ENCODE measurements around the gene SIGLEC12. TPM values are rescaled to one million over a fixed set of nuclear protein-coding genes. Genes with fewer than 3 reads are reported as not detected.

The SIGLEC12 gene
- polyA plus RNA-seq, 2 of the 4 experiments (the other 2 are of a cell fraction): not detected

GRCh38 chr19:51549533-51550324, 48.1 kb upstream of the SIGLEC12 start:
- ATAC-seq: no peak
- H3K4me2 ChIP-seq: no peak overlapping the region
- TF ChIP-seq FOSB (CRISPR knock-in tag; IDR thresholded peaks at IDR 0.05) (no peak), BHLHE40 (IDR thresholded peaks at IDR 0.05; ENCODE audit: low read depth, low read length) (no peak), RCOR1 (IDR thresholded peaks at IDR 0.05; ENCODE audit: low read depth, low read length) (no peak), CBX2 (IDR thresholded peaks at IDR 0.05; ENCODE audit: borderline replicate concordance, low read depth) (no peak), ZC3H11A (IDR thresholded peaks at IDR 0.05) (no peak), SMC3 (IDR thresholded peaks at IDR 0.05) (no peak), JUN (IDR thresholded peaks at IDR 0.05) (no peak), CBX8 (IDR thresholded peaks at IDR 0.05) (no peak), KDM5A (IDR thresholded peaks at IDR 0.05) (no peak), NR3C1 (IDR thresholded peaks at IDR 0.05) (no peak), MAX (IDR thresholded peaks at IDR 0.05) (no peak), KDM1A (IDR thresholded peaks at IDR 0.05; ENCODE audit: low read depth) (no peak)
- TF ChIP-seq, protein P1, sequence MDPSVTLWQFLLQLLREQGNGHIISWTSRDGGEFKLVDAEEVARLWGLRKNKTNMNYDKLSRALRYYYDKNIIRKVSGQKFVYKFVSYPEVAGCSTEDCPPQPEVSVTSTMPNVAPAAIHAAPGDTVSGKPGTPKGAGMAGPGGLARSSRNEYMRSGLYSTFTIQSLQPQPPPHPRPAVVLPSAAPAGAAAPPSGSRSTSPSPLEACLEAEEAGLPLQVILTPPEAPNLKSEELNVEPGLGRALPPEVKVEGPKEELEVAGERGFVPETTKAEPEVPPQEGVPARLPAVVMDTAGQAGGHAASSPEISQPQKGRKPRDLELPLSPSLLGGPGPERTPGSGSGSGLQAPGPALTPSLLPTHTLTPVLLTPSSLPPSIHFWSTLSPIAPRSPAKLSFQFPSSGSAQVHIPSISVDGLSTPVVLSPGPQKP (IDR thresholded peaks at IDR 0.05; ENCODE audit: low read depth, low read length): no peak
- TF ChIP-seq, protein P2, sequence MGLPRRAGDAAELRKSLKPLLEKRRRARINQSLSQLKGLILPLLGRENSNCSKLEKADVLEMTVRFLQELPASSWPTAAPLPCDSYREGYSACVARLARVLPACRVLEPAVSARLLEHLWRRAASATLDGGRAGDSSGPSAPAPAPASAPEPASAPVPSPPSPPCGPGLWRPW (IDR thresholded peaks at IDR 0.05): no peak
- TF ChIP-seq, protein P3, sequence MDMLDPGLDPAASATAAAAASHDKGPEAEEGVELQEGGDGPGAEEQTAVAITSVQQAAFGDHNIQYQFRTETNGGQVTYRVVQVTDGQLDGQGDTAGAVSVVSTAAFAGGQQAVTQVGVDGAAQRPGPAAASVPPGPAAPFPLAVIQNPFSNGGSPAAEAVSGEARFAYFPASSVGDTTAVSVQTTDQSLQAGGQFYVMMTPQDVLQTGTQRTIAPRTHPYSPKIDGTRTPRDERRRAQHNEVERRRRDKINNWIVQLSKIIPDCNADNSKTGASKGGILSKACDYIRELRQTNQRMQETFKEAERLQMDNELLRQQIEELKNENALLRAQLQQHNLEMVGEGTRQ (IDR thresholded peaks at IDR 0.05): no peak
- peaks cover 5% of the 10 kb centered on the region; the same call in 1 of the 3 replicates for H3K9me3 ChIP-seq
- ChIA-PET CTCF (interaction anchor here (4.7 kb wide), 1 partner anchor 35 kb away, joined by 15 read pairs; no protein-coding TSS in a partner anchor), POLR2A (no interaction called here)
- no peak for FAIRE-seq
- no peaks in the 10 kb centered on the region for H3K4me1 ChIP-seq
- no peak overlapping the region for H3K27ac ChIP-seq
- no peak for DNase-seq (ENCODE audit: low read depth in 1 of 2, low spot score in 1 of 2)
- H3K4me3 ChIP-seq: no peak overlapping the region
- 10% methylated on average over 8 of the region's 8 CpGs for WGBS (ENCODE audit: missing lambda C conversion rate)

DNA sequence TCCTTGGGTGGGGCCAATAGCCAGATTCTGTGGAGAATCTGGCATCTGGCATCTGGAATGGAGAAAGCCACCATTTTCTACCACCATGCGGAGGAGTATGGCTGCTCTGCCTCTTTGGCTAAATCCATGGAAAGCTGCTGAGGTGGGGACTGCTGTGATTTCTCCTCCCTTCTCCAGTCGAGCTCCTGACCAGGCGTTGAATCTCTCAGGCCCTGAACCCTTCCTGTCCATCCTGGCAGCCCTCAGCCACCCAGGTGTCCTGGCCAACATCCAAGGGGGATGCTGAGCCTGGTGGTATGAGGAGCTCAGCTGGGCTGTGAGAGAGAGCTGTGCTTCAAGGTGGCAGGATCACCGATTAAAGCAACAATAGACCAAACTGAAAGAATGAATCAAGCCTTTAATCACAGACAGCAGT, 47.3 kb upstream of the SIGLEC12 start:
- peaks cover 6% of the 10 kb centered on the region; the same call in 2 of the 3 replicates for H3K9me3 ChIP-seq
- ATAC-seq (no peak), FAIRE-seq (no peak), DNase-seq (ENCODE audit: low read depth in 1 of 2, low spot score in 1 of 2) (no peak)
- H3K4me1 ChIP-seq: no peaks in the 10 kb centered on the region
- 20% methylated on average over 4 of the region's 4 CpGs for WGBS (ENCODE audit: missing lambda C conversion rate)
- no peak overlapping the region for H3K4me2 ChIP-seq
- no peak overlapping the region for H3K4me3 ChIP-seq
- no peak overlapping the region for H3K27ac ChIP-seq
- POLR2A ChIA-PET: no interaction called here
- CTCF ChIA-PET: interaction anchor here (1.0 to 4.7 kb wide), 2 partner anchors 35 to 127 kb away, joined by 3 to 15 read pairs; no protein-coding TSS in a partner anchor
- TF ChIP-seq, protein P2 (IDR thresholded peaks at IDR 0.05): no peak
- no peak for TF ChIP-seq CHD4 (IDR thresholded peaks at IDR 0.05; ENCODE audit: borderline replicate concordance)
- TF ChIP-seq RAD21 (conservative IDR thresholded peaks at IDR 0.05 in 1 of 2, IDR thresholded peaks at IDR 0.05 in 1 of 2): no peak
- no peak for TF ChIP-seq RNF2 (IDR thresholded peaks at IDR 0.05; ENCODE audit: borderline replicate concordance, low read depth)
- TF ChIP-seq, protein P4, sequence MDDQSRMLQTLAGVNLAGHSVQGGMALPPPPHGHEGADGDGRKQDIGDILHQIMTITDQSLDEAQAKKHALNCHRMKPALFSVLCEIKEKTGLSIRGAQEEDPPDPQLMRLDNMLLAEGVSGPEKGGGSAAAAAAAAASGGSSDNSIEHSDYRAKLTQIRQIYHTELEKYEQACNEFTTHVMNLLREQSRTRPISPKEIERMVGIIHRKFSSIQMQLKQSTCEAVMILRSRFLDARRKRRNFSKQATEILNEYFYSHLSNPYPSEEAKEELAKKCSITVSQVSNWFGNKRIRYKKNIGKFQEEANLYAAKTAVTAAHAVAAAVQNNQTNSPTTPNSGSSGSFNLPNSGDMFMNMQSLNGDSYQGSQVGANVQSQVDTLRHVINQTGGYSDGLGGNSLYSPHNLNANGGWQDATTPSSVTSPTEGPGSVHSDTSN (IDR thresholded peaks at IDR 0.05): no peak
- no peak for TF ChIP-seq EHMT2 (IDR thresholded peaks at IDR 0.05; ENCODE audit: low read depth)
- no peak for TF ChIP-seq KDM5A (IDR thresholded peaks at IDR 0.05)
- no peak for TF ChIP-seq BHLHE40 (IDR thresholded peaks at IDR 0.05; ENCODE audit: low read depth, low read length)
- no peak for TF ChIP-seq CEBPB (IDR thresholded peaks at IDR 0.05)
- TF ChIP-seq HOXB13 (CRISPR knock-in tag; IDR thresholded peaks at IDR 0.05; ENCODE audit: low read depth): no peak
- no peak for TF ChIP-seq MAZ (IDR thresholded peaks at IDR 0.05; ENCODE audit: borderline replicate concordance, low read depth, low read length)
- TF ChIP-seq NFE2L2 (conservative IDR thresholded peaks at IDR 0.05; ENCODE audit: low read length): no peak
- TF ChIP-seq JUNB (IDR thresholded peaks at IDR 0.05): no peak
- TF ChIP-seq CBX2 (IDR thresholded peaks at IDR 0.05; ENCODE audit: borderline replicate concordance, low read depth): no peak
- TF ChIP-seq REST (IDR thresholded peaks at IDR 0.05): no peak
- no peak for TF ChIP-seq RCOR1 (IDR thresholded peaks at IDR 0.05; ENCODE audit: low read depth, low read length)
- TF ChIP-seq, protein P5, sequence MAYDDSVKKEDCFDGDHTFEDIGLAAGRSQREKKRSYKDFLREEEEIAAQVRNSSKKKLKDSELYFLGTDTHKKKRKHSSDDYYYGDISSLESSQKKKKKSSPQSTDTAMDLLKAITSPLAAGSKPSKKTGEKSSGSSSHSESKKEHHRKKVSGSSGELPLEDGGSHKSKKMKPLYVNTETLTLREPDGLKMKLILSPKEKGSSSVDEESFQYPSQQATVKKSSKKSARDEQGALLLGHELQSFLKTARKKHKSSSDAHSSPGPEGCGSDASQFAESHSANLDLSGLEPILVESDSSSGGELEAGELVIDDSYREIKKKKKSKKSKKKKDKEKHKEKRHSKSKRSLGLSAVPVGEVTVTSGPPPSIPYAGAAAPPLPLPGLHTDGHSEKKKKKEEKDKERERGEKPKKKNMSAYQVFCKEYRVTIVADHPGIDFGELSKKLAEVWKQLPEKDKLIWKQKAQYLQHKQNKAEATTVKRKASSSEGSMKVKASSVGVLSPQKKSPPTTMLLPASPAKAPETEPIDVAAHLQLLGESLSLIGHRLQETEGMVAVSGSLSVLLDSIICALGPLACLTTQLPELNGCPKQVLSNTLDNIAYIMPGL (CRISPR knock-in tag; IDR thresholded peaks at IDR 0.05; ENCODE audit: borderline replicate concordance): no peak
